ENCODE results near the gene RACGAP1. TPM values are rescaled to one million over a fixed set of nuclear protein-coding genes. Genes with fewer than 3 reads are reported as not detected.
A peak's percentile ranks its signal among the peaks of the same experiment; 100 is the strongest.

Gene RACGAP1
- total and polyA plus RNA-seq, 2 donors from 2014 or later = 5.0 to 7.7 TPM

DNA sequence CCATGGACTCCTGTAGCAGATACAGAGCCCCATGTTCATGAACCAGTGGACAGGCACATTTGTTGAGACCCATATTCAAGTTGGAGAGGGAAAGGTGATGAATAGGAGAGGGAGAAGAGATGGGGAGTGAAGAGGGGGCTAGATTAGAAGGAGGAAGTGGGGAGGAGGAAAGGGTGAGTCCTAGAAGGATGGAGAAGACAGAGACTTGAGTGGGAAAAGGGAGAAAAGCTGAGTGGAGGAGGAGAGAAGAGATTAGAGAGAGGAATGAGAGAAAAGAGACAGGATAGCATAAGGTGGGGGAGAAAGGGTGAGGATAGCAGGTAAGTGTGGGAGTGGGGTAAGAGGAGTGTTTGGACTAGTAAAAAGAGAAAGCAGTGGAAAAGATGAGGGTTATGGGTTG, 27.2 kb upstream of the RACGAP1 start:
- no peak overlapping the region for H3K9ac ChIP-seq (ENCODE audit: low read length in 3 of 3)
- no peaks in the 10 kb centered on the region for H3K9me3 ChIP-seq (ENCODE audit: control insufficient read depth in 2 of 3, insufficient read depth in 1 of 3, low read length in 3 of 3)
- H3K4me3 ChIP-seq (ENCODE audit: low read length in 3 of 3) = no peak overlapping the region
- no peaks in the 10 kb centered on the region for H3K27me3 ChIP-seq (ENCODE audit: control insufficient read depth, insufficient read depth, low read length)
- DNase-seq = no peak
- intact Hi-C loops (cut with DNase I) = loop anchor here (5.0 kb wide), 1 partner anchor 85 kb away; no protein-coding TSS in a partner anchor
- no peak overlapping the region for H3K27ac ChIP-seq (ENCODE audit: low read depth in 2 of 2, low read length in 2 of 2)
- H3K4me1 ChIP-seq (ENCODE audit: control insufficient read depth in 2 of 3, insufficient read depth in 2 of 3, low read depth in 1 of 3, low read length in 3 of 3) = peaks cover 0 to 6% (median 6%) of the 10 kb centered on the region in 3 donors
- no peaks in the 10 kb centered on the region for H3K36me3 ChIP-seq (ENCODE audit: control insufficient read depth in 2 of 3, insufficient read depth in 3 of 3, low read length in 3 of 3)
- FAIRE-seq = no peak
- TF ChIP-seq, protein P1, sequence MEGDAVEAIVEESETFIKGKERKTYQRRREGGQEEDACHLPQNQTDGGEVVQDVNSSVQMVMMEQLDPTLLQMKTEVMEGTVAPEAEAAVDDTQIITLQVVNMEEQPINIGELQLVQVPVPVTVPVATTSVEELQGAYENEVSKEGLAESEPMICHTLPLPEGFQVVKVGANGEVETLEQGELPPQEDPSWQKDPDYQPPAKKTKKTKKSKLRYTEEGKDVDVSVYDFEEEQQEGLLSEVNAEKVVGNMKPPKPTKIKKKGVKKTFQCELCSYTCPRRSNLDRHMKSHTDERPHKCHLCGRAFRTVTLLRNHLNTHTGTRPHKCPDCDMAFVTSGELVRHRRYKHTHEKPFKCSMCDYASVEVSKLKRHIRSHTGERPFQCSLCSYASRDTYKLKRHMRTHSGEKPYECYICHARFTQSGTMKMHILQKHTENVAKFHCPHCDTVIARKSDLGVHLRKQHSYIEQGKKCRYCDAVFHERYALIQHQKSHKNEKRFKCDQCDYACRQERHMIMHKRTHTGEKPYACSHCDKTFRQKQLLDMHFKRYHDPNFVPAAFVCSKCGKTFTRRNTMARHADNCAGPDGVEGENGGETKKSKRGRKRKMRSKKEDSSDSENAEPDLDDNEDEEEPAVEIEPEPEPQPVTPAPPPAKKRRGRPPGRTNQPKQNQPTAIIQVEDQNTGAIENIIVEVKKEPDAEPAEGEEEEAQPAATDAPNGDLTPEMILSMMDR (IDR thresholded peaks at IDR 0.05; ENCODE audit: borderline replicate concordance, extremely low read depth, insufficient read depth) = no peak

- H3K9me3 ChIP-seq (ENCODE audit: control insufficient read depth in 2 of 3, insufficient read depth in 1 of 3, low read length in 3 of 3) = no peaks in the 10 kb centered on the region
- FAIRE-seq = no peak
- no peak for DNase-seq
- H3K27me3 ChIP-seq (ENCODE audit: control insufficient read depth, insufficient read depth, low read length) = no peaks in the 10 kb centered on the region
- no peaks in the 10 kb centered on the region for H3K36me3 ChIP-seq (ENCODE audit: control insufficient read depth in 2 of 3, insufficient read depth in 3 of 3, low read length in 3 of 3)
- TF ChIP-seq, protein P1 (IDR thresholded peaks at IDR 0.05; ENCODE audit: borderline replicate concordance, extremely low read depth, insufficient read depth) = no peak
- peaks cover 0 to 2% (median 0%) of the 10 kb centered on the region in 3 donors for H3K4me1 ChIP-seq (ENCODE audit: control insufficient read depth in 2 of 3, insufficient read depth in 2 of 3, low read depth in 1 of 3, low read length in 3 of 3)
- intact Hi-C loops (cut with DNase I) = loop anchor here (5.0 kb wide), 1 partner anchor 84 kb away; no protein-coding TSS in a partner anchor
- H3K27ac ChIP-seq (ENCODE audit: low read depth in 2 of 2, low read length in 2 of 2) = no peak overlapping the region
- no peak overlapping the region for H3K4me3 ChIP-seq (ENCODE audit: low read length in 3 of 3)
- H3K9ac ChIP-seq (ENCODE audit: low read length in 3 of 3) = no peak overlapping the region
These were observed 26.0 kb upstream of the RACGAP1 start for GRCh38 chr12:50051101-50051806.

GRCh38 chr12:50050410-50051098, 25.3 kb upstream of the RACGAP1 start:
- intact Hi-C loops (cut with DNase I) = loop anchor here (5.0 kb wide), 1 partner anchor 83 kb away; no protein-coding TSS in a partner anchor

More at GRCh38 chr12:50050410-50051098, 25.3 kb upstream of the RACGAP1 start:
- no peaks in the 10 kb centered on the region for H3K9me3 ChIP-seq (ENCODE audit: control insufficient read depth in 2 of 3, insufficient read depth in 1 of 3, low read length in 3 of 3)
- H3K36me3 ChIP-seq (ENCODE audit: control insufficient read depth in 2 of 3, insufficient read depth in 3 of 3, low read length in 3 of 3) = no peaks in the 10 kb centered on the region
- no peak for FAIRE-seq
- peak; percentile 40 to 90 (median 69) for DNase-seq
- TF ChIP-seq, protein P1 (IDR thresholded peaks at IDR 0.05; ENCODE audit: borderline replicate concordance, extremely low read depth, insufficient read depth) = no peak
- peak overlapping the region in 1 of 3 donors; percentile 17 for H3K4me3 ChIP-seq (ENCODE audit: low read length in 3 of 3)
- no peaks in the 10 kb centered on the region for H3K27me3 ChIP-seq (ENCODE audit: control insufficient read depth, insufficient read depth, low read length)
- H3K27ac ChIP-seq (ENCODE audit: low read depth in 2 of 2, low read length in 2 of 2) = no peak overlapping the region
- H3K9ac ChIP-seq (ENCODE audit: low read length in 3 of 3) = no peak overlapping the region
- H3K4me1 ChIP-seq (ENCODE audit: control insufficient read depth in 2 of 3, insufficient read depth in 2 of 3, low read depth in 1 of 3, low read length in 3 of 3) = peaks cover 0 to 2% (median 0%) of the 10 kb centered on the region in 3 donors

All from kidney (tissue), 14 donors.